HAP-1 (cell line): ENCODE data around the gene NR1I2.
A peak's percentile ranks its signal among the peaks of the same experiment; 100 is the strongest.

Experiments
- DNase-seq, 2 experiments: peaks; one replicate each; pipeline ENCODE4 v3.0.0-alpha.2; 2016 to 2020; ENCODE audit warnings: low spot score in 2 of 2
- H3K27me3 ChIP-seq: fragments of 250-450 bp; sonication (Bioruptor Pico); 2 replicates; pipeline ENCODE4 v1.5.1; 2020; ENCODE audit warnings: low read depth, mild to moderate bottlenecking, moderate library complexity
- H3K36me3 ChIP-seq: fragments of 250-450 bp; sonication (Bioruptor Pico); replicated peaks from 2 replicates; pipeline ENCODE4 v1.5.1; 2020; ENCODE audit warnings: mild to moderate bottlenecking
- H3K4me1 ChIP-seq: fragments of 250-450 bp; sonication (Bioruptor Pico); 2 replicates; pipeline ENCODE4 v1.5.1; 2020; ENCODE audit warnings: mild to moderate bottlenecking
- H3K4me3 ChIP-seq: fragments of 250-450 bp; sonication (Bioruptor Pico); 2 replicates; pipeline ENCODE4 v1.5.1; 2020; ENCODE audit warnings: mild to moderate bottlenecking, moderate library complexity
- H3K9me3 ChIP-seq: fragments of 250-450 bp; sonication (Bioruptor Pico); 2 replicates; pipeline ENCODE4 v1.5.1; 2020; ENCODE audit warnings: mild to moderate bottlenecking, moderate library complexity
- in situ Hi-C: fragments of 300-500 bp; cut with MboI; formaldehyde crosslinking; loops from 3 replicates; pipeline ENCODE4 v1.14.3; 2020; ENCODE audit warnings: low sequenced_read_pairs, inconsistent platforms, mixed read lengths

The NR1I2 gene

GRCh38 chr3:119858957-119859356, 77.1 kb downstream of the NR1I2 start:
- no peak for DNase-seq
- no peaks in the 10 kb centered on the region for H3K9me3 ChIP-seq
- in situ Hi-C loops, result no loop called here
- no peaks in the 10 kb centered on the region for H3K27me3 ChIP-seq
- H3K36me3 ChIP-seq, result peaks cover 10% of the 10 kb centered on the region
- no peak overlapping the region for H3K4me3 ChIP-seq
- no peaks in the 10 kb centered on the region for H3K4me1 ChIP-seq

GRCh38 chr3:119859728-119860127, 77.8 kb downstream of the NR1I2 start:
- no peaks in the 10 kb centered on the region for H3K9me3 ChIP-seq
- H3K36me3 ChIP-seq, result peaks cover 10% of the 10 kb centered on the region
- H3K27me3 ChIP-seq, result no peaks in the 10 kb centered on the region
- DNase-seq, result no peak
- H3K4me1 ChIP-seq, result no peaks in the 10 kb centered on the region
- no peak overlapping the region for H3K4me3 ChIP-seq
- in situ Hi-C loops, result no loop called here

DNA sequence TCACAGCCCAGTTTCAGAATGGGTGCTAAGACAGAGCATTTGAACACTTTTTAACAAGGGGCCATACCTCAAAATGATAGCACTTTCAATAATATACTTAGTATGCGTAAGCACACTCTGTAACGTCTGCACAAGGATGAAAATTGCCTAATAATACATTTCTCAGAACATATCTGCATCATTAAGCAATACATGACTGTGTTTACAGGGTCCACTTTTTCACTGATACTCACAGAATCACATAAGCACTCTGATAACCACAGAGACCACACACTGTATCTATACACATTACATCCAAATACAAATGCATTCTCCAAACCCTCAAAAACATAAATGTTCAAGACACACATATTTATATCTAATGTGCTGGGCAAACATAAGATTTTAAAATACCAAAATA, 79.8 kb downstream of the NR1I2 start:
- DNase-seq, result no peak
- in situ Hi-C loops, result no loop called here
- Histone ChIP-seq H3K36me3 (peaks cover 10% of the 10 kb centered on the region), H3K4me1 (peaks cover 3% of the 10 kb centered on the region; the same call in 1 of the 2 replicates), H3K4me3 (no peak overlapping the region), H3K9me3 (no peaks in the 10 kb centered on the region), H3K27me3 (no peaks in the 10 kb centered on the region)

DNA sequence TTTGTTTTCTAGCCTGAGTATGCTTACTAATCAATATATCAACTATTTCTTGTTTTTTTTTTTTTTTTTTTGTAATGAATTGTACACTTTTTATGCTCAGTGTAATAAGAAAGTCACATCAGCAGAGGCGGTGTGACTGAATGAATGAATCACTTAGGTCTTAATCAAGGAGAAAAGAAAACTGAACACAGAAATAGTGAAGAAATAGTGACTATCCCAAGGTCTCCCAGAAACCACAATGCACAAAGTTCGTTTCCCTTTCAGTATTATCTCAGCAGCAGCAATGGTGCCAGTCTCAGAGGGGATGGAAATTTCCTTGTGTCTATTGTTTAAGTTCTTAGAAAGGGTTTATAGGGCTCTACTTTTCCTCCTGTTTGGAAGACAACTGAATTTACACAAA, 80.7 kb downstream of the NR1I2 start:
- in situ Hi-C loops, result no loop called here
- H3K4me1 ChIP-seq, result peaks cover 3% of the 10 kb centered on the region; the same call in 1 of the 2 replicates

GRCh38 chr3:119864476-119864875, 82.6 kb downstream of the NR1I2 start:
- H3K4me1 ChIP-seq, result peaks cover 3% of the 10 kb centered on the region; the same call in 1 of the 2 replicates
- DNase-seq, result peak in 1 of 2 experiments; percentile 34
- peaks cover 10% of the 10 kb centered on the region for H3K36me3 ChIP-seq
- H3K4me3 ChIP-seq, result no peak overlapping the region
- H3K9me3 ChIP-seq, result no peaks in the 10 kb centered on the region
- no peaks in the 10 kb centered on the region for H3K27me3 ChIP-seq
- in situ Hi-C loops, result no loop called here

More for the DNA sequence above, 80.7 kb downstream of the NR1I2 start:
- H3K36me3 ChIP-seq, result peaks cover 10% of the 10 kb centered on the region
- no peak for DNase-seq
- no peaks in the 10 kb centered on the region for H3K27me3 ChIP-seq
- H3K9me3 ChIP-seq, result no peaks in the 10 kb centered on the region
- no peak overlapping the region for H3K4me3 ChIP-seq
